ENCODE measurements around the gene CMIP.

Gene CMIP

DNA sequence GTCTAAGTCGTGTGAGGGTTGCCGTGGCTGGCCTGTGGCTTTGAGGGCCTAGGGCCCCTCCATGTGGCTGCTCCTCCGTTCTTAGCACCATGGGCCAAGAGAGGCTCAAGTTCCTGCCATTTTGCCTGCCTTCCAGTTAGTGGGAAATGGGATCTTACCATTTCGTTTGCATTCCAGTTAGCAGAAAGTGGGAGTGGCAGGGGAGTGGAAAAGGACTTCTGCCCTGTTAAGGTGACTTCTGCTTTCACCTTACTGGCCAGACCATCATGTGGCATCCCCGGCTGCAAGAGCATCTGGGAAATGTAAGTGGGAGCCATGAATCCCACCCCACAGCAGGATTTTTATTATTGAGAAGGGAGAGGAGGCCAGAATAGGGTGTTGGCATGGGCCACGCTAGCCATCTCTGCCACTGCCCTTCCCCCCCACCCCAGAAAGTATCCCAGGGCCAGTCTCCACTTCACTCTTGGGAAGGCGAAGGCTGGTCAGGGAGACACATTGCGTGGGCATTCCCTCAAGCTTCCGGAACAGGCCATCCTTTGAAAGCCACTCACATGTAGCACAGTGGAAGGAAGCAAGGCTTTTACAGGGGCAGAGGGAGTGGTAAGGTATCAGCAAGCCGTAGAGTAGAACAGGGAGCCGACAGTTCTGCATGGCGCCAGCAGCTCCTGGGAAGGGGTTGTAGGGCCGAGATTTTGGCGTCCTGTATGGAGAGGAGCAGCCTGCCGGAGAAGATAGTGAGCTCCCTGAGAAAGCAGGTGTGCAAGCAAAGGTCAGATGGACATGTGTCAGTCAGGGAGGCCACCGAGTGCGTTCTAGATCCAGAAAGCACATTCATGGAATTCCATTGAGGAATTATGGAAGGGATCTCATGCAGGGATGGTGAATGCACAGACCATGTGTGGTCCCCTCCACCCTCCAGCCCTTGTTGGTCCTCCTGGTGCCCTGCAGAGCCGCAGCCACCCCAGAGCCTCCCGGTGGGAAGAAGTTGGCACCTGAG lies 33.4 kb downstream of the CMIP start:
- intact Hi-C loops (cut with DNase I; ENCODE audit: low total_unique reads), result no loop called here
- H3K4me1 ChIP-seq, result peaks cover 0 to 18% (median 16%) of the 10 kb centered on the region in 4 donors
- no peak overlapping the region for H3K27ac ChIP-seq

GRCh38 chr16:81478876-81479511 lies 34.4 kb downstream of the CMIP start:
- peak in 1 of 2 donors; percentile 71 for DNase-seq
- Histone ChIP-seq H3K27ac (no peak overlapping the region), H3K27me3 (no peaks in the 10 kb centered on the region), H3K36me3 (no peaks in the 10 kb centered on the region), H3K9me3 (no peaks in the 10 kb centered on the region), H3K4me3 (no peak overlapping the region), H3K4me1 (peaks cover 0 to 9% (median 7%) of the 10 kb centered on the region in 4 donors)
- TF ChIP-seq CTCF (IDR thresholded peaks at IDR 0.05), result no peak
- intact Hi-C loops (cut with DNase I; ENCODE audit: low total_unique reads), result no loop called here

More for the DNA sequence above, 33.4 kb downstream of the CMIP start:
- DNase-seq, result no peak
- no peak for TF ChIP-seq CTCF (IDR thresholded peaks at IDR 0.05)
- Histone ChIP-seq H3K9me3 (no peaks in the 10 kb centered on the region), H3K27me3 (no peaks in the 10 kb centered on the region), H3K36me3 (no peaks in the 10 kb centered on the region), H3K4me3 (no peak overlapping the region)

DNA sequence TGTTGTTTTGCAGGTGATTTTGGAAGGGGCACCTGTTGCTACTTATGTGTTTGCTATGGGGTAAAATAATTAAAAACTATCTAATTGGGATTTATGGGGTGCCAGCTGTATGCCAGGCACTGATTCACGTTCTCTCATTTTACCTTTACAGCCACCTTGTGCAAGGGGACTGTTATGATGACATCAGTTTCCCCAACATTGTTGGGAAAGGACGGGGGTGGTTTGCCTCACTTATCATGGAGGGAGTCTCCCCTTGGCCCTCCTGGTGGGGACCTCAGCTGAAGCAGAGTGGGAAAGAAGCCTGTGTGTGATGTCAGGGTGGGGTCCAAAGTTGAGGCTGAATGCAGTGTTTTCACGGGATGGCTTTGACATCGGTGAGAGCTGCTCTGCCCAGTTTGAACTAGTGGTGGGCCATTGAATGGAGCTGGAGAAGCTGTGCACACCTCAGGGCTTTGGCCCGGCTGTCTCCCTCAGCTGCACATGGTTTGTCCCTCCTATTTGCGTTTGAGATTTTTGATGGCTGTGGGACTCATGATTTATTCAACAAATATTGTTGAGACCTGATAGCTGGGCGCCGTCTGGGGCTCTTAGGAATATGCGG lies 36.1 kb downstream of the CMIP start:
- H3K36me3 ChIP-seq, result no peaks in the 10 kb centered on the region
- no peak overlapping the region for H3K27ac ChIP-seq
- intact Hi-C loops (cut with DNase I; ENCODE audit: low total_unique reads), result no loop called here

GRCh38 chr16:81481207-81481821 lies 36.7 kb downstream of the CMIP start:
- Histone ChIP-seq H3K9me3 (no peaks in the 10 kb centered on the region), H3K4me3 (no peak overlapping the region), H3K4me1 (peaks cover 0 to 7% (median 2%) of the 10 kb centered on the region in 4 donors), H3K27me3 (no peaks in the 10 kb centered on the region), H3K36me3 (no peaks in the 10 kb centered on the region), H3K27ac (no peak overlapping the region)
- DNase-seq, result peak; percentile 63 to 82
- intact Hi-C loops (cut with DNase I; ENCODE audit: low total_unique reads), result no loop called here
- TF ChIP-seq CTCF (IDR thresholded peaks at IDR 0.05), result no peak

More for the DNA sequence above, 36.1 kb downstream of the CMIP start:
- Histone ChIP-seq H3K9me3 (no peaks in the 10 kb centered on the region), H3K4me3 (no peak overlapping the region), H3K27me3 (no peaks in the 10 kb centered on the region), H3K4me1 (peaks cover 0 to 1% (median 0%) of the 10 kb centered on the region in 4 donors)
- DNase-seq, result no peak
- TF ChIP-seq CTCF (IDR thresholded peaks at IDR 0.05), result no peak

GRCh38 chr16:81482329-81483063 lies 37.9 kb downstream of the CMIP start:
- intact Hi-C loops (cut with DNase I; ENCODE audit: low total_unique reads), result no loop called here
- no peaks in the 10 kb centered on the region for H3K9me3 ChIP-seq
- peaks cover 0 to 19% (median 11%) of the 10 kb centered on the region in 4 donors for H3K4me1 ChIP-seq
- DNase-seq, result no peak
- TF ChIP-seq CTCF (IDR thresholded peaks at IDR 0.05), result no peak
- H3K27me3 ChIP-seq, result no peaks in the 10 kb centered on the region
- H3K27ac ChIP-seq, result no peak overlapping the region
- no peak overlapping the region for H3K4me3 ChIP-seq
- H3K36me3 ChIP-seq, result no peaks in the 10 kb centered on the region
